ENCODE results near the gene SPATA3. TPM values are rescaled to one million over a fixed set of nuclear protein-coding genes. Genes with fewer than 3 reads are reported as not detected.

SPATA3 gene
- total and polyA plus RNA-seq, 2 of the 8 experiments (the other 6 are each of a cell fraction or from before 2014, with no cell fraction given) = not detected

- H3K9me3 ChIP-seq (ENCODE audit: insufficient read depth in 2 of 2, low read depth in 1 of 2, low read length in 1 of 2) = no peaks in the 10 kb centered on the region
- ChIA-PET CTCF (ENCODE audit: partially characterized antibody) (interaction anchor here (0.6 to 11.0 kb wide), 10 partner anchors 15 to 241 kb away, joined by 3 to 136 read pairs (median 4); no protein-coding TSS in a partner anchor), POLR2A (ENCODE audit: partially characterized antibody) (no interaction called here)
- no peak overlapping the region for H3K56ac ChIP-seq (replicated peaks; ENCODE audit: insufficient read length, low read depth, low read length)
- H4K5ac ChIP-seq (ENCODE audit: insufficient read length, low read depth, low read length) = no peak overlapping the region
- no peak overlapping the region for H3K18ac ChIP-seq (ENCODE audit: extremely low read depth, low read length)
- no peaks in the 10 kb centered on the region for H3K79me1 ChIP-seq (ENCODE audit: low read depth, low read length)
- TF ChIP-seq EZH2 (IDR thresholded peaks at IDR 0.05; ENCODE audit: low read depth, low read length, severe bottlenecking) (no peak), GTF2F1 (IDR thresholded peaks at IDR 0.05; ENCODE audit: borderline replicate concordance, low read depth, low read length) (no peak), NRF1 (IDR thresholded peaks at IDR 0.05; ENCODE audit: low read depth, low read length) (no peak), POLR2AphosphoS5 (IDR thresholded peaks at IDR 0.05; ENCODE audit: low read depth, low read length) (no peak), PHF8 (conservative IDR thresholded peaks at IDR 0.05; ENCODE audit: low read depth, low read length) (no peak), TBP (IDR thresholded peaks at IDR 0.05; ENCODE audit: low read depth, low read length) (no peak), YY1 (IDR thresholded peaks at IDR 0.05; ENCODE audit: low read depth, low read length) (no peak), CHD1 (IDR thresholded peaks at IDR 0.05; ENCODE audit: low read depth, low read length) (no peak)
- TF ChIP-seq, protein P1, sequence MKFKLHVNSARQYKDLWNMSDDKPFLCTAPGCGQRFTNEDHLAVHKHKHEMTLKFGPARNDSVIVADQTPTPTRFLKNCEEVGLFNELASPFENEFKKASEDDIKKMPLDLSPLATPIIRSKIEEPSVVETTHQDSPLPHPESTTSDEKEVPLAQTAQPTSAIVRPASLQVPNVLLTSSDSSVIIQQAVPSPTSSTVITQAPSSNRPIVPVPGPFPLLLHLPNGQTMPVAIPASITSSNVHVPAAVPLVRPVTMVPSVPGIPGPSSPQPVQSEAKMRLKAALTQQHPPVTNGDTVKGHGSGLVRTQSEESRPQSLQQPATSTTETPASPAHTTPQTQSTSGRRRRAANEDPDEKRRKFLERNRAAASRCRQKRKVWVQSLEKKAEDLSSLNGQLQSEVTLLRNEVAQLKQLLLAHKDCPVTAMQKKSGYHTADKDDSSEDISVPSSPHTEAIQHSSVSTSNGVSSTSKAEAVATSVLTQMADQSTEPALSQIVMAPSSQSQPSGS (IDR thresholded peaks at IDR 0.05; ENCODE audit: low read length) = no peak
- H2BK5ac ChIP-seq (ENCODE audit: low read depth, low read length) = no peak overlapping the region
- H2AK5ac ChIP-seq (ENCODE audit: low read depth, low read length) = no peak overlapping the region
- H3K4me2 ChIP-seq (ENCODE audit: insufficient read depth in 1 of 2, low read depth in 2 of 2, low read length in 2 of 2) = no peak overlapping the region
- H3K79me2 ChIP-seq (ENCODE audit: control insufficient read depth in 1 of 2, insufficient read depth in 2 of 2, low read length in 2 of 2) = no peaks in the 10 kb centered on the region
- H3K27me3 ChIP-seq (replicated peaks in 1 of 4; ENCODE audit: control insufficient read depth in 3 of 4, extremely low read depth in 1 of 4, insufficient read depth in 3 of 4, low read length in 3 of 4) = peaks cover 0 to 4% (median 2%) of the 10 kb centered on the region in 4 experiments; a peak in 3 of 7 replicates
- FAIRE-seq (no peak), DNase-seq (ENCODE audit: low read depth in 1 of 2, low spot score in 2 of 2) (no peak)
- H2BK15ac ChIP-seq (ENCODE audit: low read length) = no peak overlapping the region
- H3K23me2 ChIP-seq (ENCODE audit: low read depth, low read length) = no peaks in the 10 kb centered on the region; the same call in 1 of the 2 replicates
- H3K4ac ChIP-seq (replicated peaks; ENCODE audit: insufficient read length, low read depth, low read length) = no peak overlapping the region
- no peak overlapping the region for H3K27ac ChIP-seq (ENCODE audit: low read depth, low read length)
- H3K4me1 ChIP-seq (replicated peaks in 1 of 4; ENCODE audit: control insufficient read depth in 3 of 4, insufficient read depth in 4 of 4, low read length in 3 of 4) = peaks cover 0 to 11% (median 5%) of the 10 kb centered on the region in 4 experiments; a peak in 6 of 7 replicates
- H3K23ac ChIP-seq (ENCODE audit: insufficient read length) = no peak overlapping the region
- no peak overlapping the region for H4K8ac ChIP-seq (ENCODE audit: extremely low read depth, insufficient read depth, low read length)
- H3K9ac ChIP-seq (replicated peaks in 1 of 4; ENCODE audit: extremely low read depth in 1 of 4, low read depth in 3 of 4, low read length in 3 of 4) = no peak overlapping the region
- H2AFZ ChIP-seq (ENCODE audit: low read length) = no peak overlapping the region
- no peak overlapping the region for H3K4me3 ChIP-seq (ENCODE audit: extremely low read depth in 1 of 4, insufficient read depth in 2 of 4, low read depth in 3 of 4, low read length in 4 of 4)
- no peaks in the 10 kb centered on the region for H4K20me1 ChIP-seq (replicated peaks in 1 of 2; ENCODE audit: control insufficient read depth in 1 of 2, insufficient read depth in 2 of 2, low read length in 2 of 2)
- 82% methylated on average over 5 of the region's 5 CpGs; no CpG with 5 or more reads in 1 of the 2 experiments for WGBS, 2 experiments (ENCODE audit: extremely low coverage in 1 of 2, insufficient coverage in 1 of 2, insufficient read length in 1 of 2, insufficient replicate concordance in 2 of 2, low coverage in 1 of 2, low lambda C conversion rate in 2 of 2, missing lambda C conversion rate in 1 of 2)
- H2BK20ac ChIP-seq (ENCODE audit: low read length) = 0 out of 2 replicates have a peak overlapping the region, but pooled peaks have one; percentile 48
- H3K14ac ChIP-seq (ENCODE audit: insufficient read length) = no peak overlapping the region
- H2BK12ac ChIP-seq (ENCODE audit: low read depth, low read length) = no peak overlapping the region; the same call in 1 of the 2 replicates
- no peaks in the 10 kb centered on the region for H3K36me3 ChIP-seq (ENCODE audit: control insufficient read depth in 2 of 4, insufficient read depth in 4 of 4, low read length in 3 of 4)
- H4K91ac ChIP-seq (replicated peaks; ENCODE audit: insufficient read length, low read length) = no peak overlapping the region
- H2BK120ac ChIP-seq (replicated peaks; ENCODE audit: low read depth, low read length) = no peak overlapping the region
These were observed 13.8 kb upstream of the SPATA3 start for GRCh38 chr2:230982126-230982525.
